Ovary (tissue), 9 donors: Measurements from ENCODE around the gene SLC9A8. TPM values are rescaled to one million over a fixed set of nuclear protein-coding genes. Genes with fewer than 3 reads are reported as not detected.

Source experiments
- DNase-seq, 5 donors: peaks; one replicate each; pipeline ENCODE4 v3.0.0-alpha.2; 2019 to 2020
- H3K27ac ChIP-seq, 2 donors: fragments of 200-600 bp; one replicate each; pipeline versions ENCODE4 v1.5.1 to v1.8.0; 2019 to 2022
- H3K27me3 ChIP-seq: fragments of 200-600 bp; one replicate; pipeline ENCODE4 v1.8.0; 2022
- H3K36me3 ChIP-seq: fragments of 200-600 bp; sonication (generic); one replicate; pipeline ENCODE4 v1.5.1; 2019
- H3K4me1 ChIP-seq: one replicate; pipeline ENCODE4 v1.8.1; 2013; ENCODE audit warnings: mild to moderate bottlenecking, moderate library complexity; ENCODE audit not compliant: insufficient read depth
- H3K4me3 ChIP-seq: fragments of 200-600 bp; sonication (generic); one replicate; pipeline ENCODE4 v1.5.1; 2017
- H3K9me3 ChIP-seq, 2 donors: fragments of 200-600 bp in 1 of 2; sonication (generic) in 1 of 2; one replicate each; pipeline versions ENCODE4 v1.5.1 to v1.8.1; 2013 to 2019; ENCODE audit warnings: mild to moderate bottlenecking in 1 of 2, moderate library complexity in 1 of 2
- EP300 ChIP-seq: sonication (generic); formaldehyde crosslinking; IDR thresholded peaks from one replicate; pipeline ENCODE4 v1.6.1; 2017; ENCODE audit warnings: antibody characterized with exemption
- POLR2A ChIP-seq: fragments of 450-650 bp; IDR thresholded peaks from one replicate; pipeline ENCODE4 v1.6.1; 2017; ENCODE audit warnings: antibody characterized with exemption, mild to moderate bottlenecking, moderate library complexity
- WGBS, 3 donors: extraction: QIAGEN DNeasy Blood & Tissue Kit in 1 of 3; methylation state at CpG; one replicate each; pipeline versions ENCODE4 v1.1.5 to v1.1.7; 2013 to 2017; 5-methylcytosine and 5-hydroxymethylcytosine counted together
- intact Hi-C, 4 donors: fragments of 100-400 bp; cut with DNase I; formaldehyde crosslinking; loops; one replicate each; pipeline versions ENCODE4 v1.11.0 to v1.15.1; 2022 to 2023
- polyA plus RNA-seq, 2 donors: library from polyadenylated mRNA; stranded (reverse); fragments of 200-250 nt in 1 of 2; fragments of 350-450 nt in 1 of 2; fragmentation: Illumina TruSeq in 1 of 2; extraction: RNeasy Lipid Tissue Mini Kit (QIAGEN cat#74804) in 1 of 2; gene quantifications; one replicate each; pipeline ENCODE4 v1.2.3, GENCODE V29; 2013 to 2014
- total RNA-seq, 7 donors: library from RNA; depleted of rRNA in 2 of 7; stranded (reverse); fragments of >200 nt in 2 of 7; fragmentation: NEBNext Ultra II Directional in 3 of 7; extraction: Animal tissue kit (Norgen Biotek cat#: 25700) in 3 of 7; gene quantifications; one replicate each; pipeline versions ENCODE4 v1.1.0 to v1.2.4, GENCODE V29; 2016 to 2023
- TF ChIP-seq, protein P1 (sequence below), 3 donors: fragments of 450-650 bp in 2 of 3; fragments of 200-600 bp in 1 of 3; IDR thresholded peaks; one replicate each; pipeline versions ENCODE4 v1.5.1 to v1.8.0; 2016 to 2022; ENCODE audit warnings: antibody characterized with exemption in 3 of 3, mild to moderate bottlenecking in 1 of 3
- donor health status: DM: no; HTN: no; CAD: no; lungs with moderate emphysema.
- donor health status: DM: no; HTN: no; CAD: no.
- donor health status: Bipolar disorder and iron deficiency.
- donor health status: DM: yes; HTN: yes; CAD: no.
- donor health status: DM: no; HTN: no; CAD: no.
- donor health status: DM: yes; HTN: yes; CAD: no.

SLC9A8 gene
- total and polyA plus RNA-seq, 9 donors: 3.9 to 11.4 (median 7.7) TPM

DNA sequence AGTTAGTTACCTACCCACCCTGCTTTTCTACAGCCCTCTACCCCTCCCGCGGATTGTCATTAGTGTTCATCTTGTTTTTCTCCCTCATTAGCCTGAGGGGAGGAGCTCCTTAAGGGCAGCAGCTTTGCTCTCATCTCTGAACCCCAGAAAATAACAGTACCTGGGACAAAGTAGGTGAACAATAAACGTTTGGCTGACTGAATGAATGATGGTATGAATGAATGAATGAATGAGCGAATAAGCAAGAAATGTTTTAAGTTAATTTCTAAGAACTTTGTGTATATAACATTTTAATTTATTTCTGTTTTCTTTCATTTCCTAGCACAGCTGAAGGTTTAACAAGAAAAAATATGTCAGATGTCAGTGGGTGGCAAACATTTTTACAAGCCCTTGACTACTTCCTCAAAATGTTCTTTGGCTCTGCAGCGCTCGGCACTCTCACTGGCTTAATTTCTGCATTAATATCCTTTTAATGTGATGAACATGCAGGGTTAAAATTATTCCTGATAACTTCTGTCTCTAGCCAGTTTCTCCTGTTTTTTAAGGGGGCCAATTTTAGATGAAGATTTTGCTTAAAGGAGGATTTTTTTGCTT lies 50.1 kb downstream of the SLC9A8 start:
- no peak overlapping the region for H3K27ac ChIP-seq
- TF ChIP-seq, protein P1, sequence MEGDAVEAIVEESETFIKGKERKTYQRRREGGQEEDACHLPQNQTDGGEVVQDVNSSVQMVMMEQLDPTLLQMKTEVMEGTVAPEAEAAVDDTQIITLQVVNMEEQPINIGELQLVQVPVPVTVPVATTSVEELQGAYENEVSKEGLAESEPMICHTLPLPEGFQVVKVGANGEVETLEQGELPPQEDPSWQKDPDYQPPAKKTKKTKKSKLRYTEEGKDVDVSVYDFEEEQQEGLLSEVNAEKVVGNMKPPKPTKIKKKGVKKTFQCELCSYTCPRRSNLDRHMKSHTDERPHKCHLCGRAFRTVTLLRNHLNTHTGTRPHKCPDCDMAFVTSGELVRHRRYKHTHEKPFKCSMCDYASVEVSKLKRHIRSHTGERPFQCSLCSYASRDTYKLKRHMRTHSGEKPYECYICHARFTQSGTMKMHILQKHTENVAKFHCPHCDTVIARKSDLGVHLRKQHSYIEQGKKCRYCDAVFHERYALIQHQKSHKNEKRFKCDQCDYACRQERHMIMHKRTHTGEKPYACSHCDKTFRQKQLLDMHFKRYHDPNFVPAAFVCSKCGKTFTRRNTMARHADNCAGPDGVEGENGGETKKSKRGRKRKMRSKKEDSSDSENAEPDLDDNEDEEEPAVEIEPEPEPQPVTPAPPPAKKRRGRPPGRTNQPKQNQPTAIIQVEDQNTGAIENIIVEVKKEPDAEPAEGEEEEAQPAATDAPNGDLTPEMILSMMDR (IDR thresholded peaks at IDR 0.05): no peak
- TF ChIP-seq EP300: no peak
- TF ChIP-seq POLR2A: no peak
- H3K9me3 ChIP-seq: no peaks in the 10 kb centered on the region
- no peaks in the 10 kb centered on the region for H3K36me3 ChIP-seq
- 80 to 88% (median 86%) methylated on average over 6 of the region's 6 CpGs for WGBS, 3 donors
- DNase-seq: no peak
- H3K4me3 ChIP-seq: no peak overlapping the region
- intact Hi-C loops: no loop called here
- no peaks in the 10 kb centered on the region for H3K27me3 ChIP-seq
- no peaks in the 10 kb centered on the region for H3K4me1 ChIP-seq

DNA sequence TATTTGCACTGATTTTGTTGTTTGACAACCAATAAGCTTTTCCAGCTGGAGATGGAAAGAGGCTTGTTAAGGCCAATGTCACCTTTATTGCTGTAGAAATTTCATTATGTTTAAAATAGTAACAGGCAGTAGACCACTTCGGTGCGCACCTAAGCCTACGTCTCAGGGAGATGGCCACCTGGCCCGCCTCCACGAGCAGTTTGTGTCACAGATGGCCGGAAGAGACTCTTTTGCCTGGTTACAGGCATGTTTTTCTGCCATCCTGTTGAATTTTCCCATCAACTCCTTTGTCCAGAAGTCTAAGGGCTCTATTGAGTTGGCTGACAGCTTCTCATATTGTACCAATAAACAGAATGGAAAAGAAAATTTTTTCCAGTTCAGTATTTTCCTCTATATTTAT lies 51.0 kb downstream of the SLC9A8 start:
- no peak for DNase-seq
- WGBS, 3 donors: 90 to 96% (median 95%) methylated on average over 6 of the region's 6 CpGs
- Histone ChIP-seq H3K9me3 (no peaks in the 10 kb centered on the region), H3K27ac (no peak overlapping the region), H3K27me3 (no peaks in the 10 kb centered on the region), H3K4me1 (no peaks in the 10 kb centered on the region), H3K4me3 (no peak overlapping the region), H3K36me3 (no peaks in the 10 kb centered on the region)
- intact Hi-C loops: no loop called here
- TF ChIP-seq EP300 (no peak), POLR2A (no peak)
- TF ChIP-seq, protein P1 (IDR thresholded peaks at IDR 0.05): no peak

DNA sequence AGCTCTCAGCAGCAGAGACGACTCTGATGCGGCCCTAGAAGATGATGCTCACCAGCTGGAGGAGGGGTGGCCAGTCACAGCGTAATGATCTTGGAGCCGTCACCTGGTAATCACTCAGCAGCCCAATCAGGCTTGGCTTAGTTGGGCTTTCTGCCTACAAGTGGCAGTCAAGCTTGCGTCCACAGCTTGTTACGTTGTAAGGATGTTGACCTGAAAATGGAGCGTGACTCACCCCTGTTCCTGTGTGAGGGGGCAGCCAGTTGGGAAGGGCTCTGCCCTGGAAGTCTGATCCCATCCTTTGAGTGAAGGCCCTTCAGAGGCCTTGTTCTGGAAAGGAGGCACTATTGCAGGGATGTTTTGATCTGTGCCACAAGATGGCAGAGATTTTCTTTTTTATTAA lies 52.9 kb downstream of the SLC9A8 start:
- no peak overlapping the region for H3K27ac ChIP-seq
- intact Hi-C loops: no loop called here

DNA sequence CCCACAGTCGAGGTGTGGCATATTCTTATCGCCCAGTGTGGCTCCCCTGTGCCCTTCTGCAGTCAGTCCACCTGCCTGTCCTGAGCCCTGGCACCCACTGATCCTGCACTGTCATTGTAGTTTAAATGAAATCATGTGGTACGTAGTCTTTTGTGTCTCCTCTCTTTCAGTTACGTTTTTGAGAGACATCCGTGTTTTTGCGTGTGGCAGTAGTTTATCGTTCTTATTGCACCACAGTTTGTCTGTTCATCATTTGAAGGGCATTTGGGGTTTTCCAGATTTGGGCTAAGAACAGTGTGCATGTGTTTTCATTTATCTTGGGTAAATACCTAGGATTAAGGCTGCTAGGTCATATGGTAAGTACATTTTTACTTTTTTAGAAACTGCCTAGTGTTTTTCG lies 53.4 kb downstream of the SLC9A8 start:
- intact Hi-C loops: no loop called here
- no peaks in the 10 kb centered on the region for H3K9me3 ChIP-seq
- no peak overlapping the region for H3K4me3 ChIP-seq
- no peak for DNase-seq
- no peaks in the 10 kb centered on the region for H3K36me3 ChIP-seq
- no peaks in the 10 kb centered on the region for H3K4me1 ChIP-seq
- H3K27me3 ChIP-seq: no peaks in the 10 kb centered on the region
- no peak overlapping the region for H3K27ac ChIP-seq
- TF ChIP-seq, protein P1 (IDR thresholded peaks at IDR 0.05): no peak
- no peak for TF ChIP-seq EP300
- WGBS, 3 donors: 87 to 88% (median 88%) methylated on average over 8 of the region's 8 CpGs

More for the DNA sequence above, 52.9 kb downstream of the SLC9A8 start:
- no peaks in the 10 kb centered on the region for H3K36me3 ChIP-seq
- no peaks in the 10 kb centered on the region for H3K27me3 ChIP-seq
- H3K9me3 ChIP-seq: no peaks in the 10 kb centered on the region
- WGBS, 3 donors: 85 to 86% (median 85%) methylated on average over 7 of the region's 7 CpGs
- H3K4me1 ChIP-seq: no peaks in the 10 kb centered on the region
- TF ChIP-seq EP300 (no peak), POLR2A (no peak)
- TF ChIP-seq, protein P1 (IDR thresholded peaks at IDR 0.05): no peak
- DNase-seq: no peak
- no peak overlapping the region for H3K4me3 ChIP-seq
